CD14-positive monocyte (primary cell): ENCODE measurements around the gene KHDRBS2. TPM values are rescaled to one million over a fixed set of nuclear protein-coding genes. Genes with fewer than 3 reads are reported as not detected.

Experiments
- DNase-seq, 3 donors: peaks; one replicate each; pipeline ENCODE4 v3.0.0-alpha.2; 2011 to 2022
- H2AFZ ChIP-seq: 2 replicates; pipeline ENCODE4 v1.6.0; 2012; ENCODE audit warnings: mild to moderate bottlenecking, low read depth, low read length, inconsistent platforms; ENCODE audit not compliant: insufficient read depth, poor library complexity, severe bottlenecking
- H3K27ac ChIP-seq, 2 donors: 1 replicate in 1 of 2; 2 replicates in 1 of 2; pipeline ENCODE4 v1.5.1; 2012 to 2013; ENCODE audit warnings: low read length in 2 of 2, control low read depth in 1 of 2, inconsistent platforms in 1 of 2, low read depth in 1 of 2, mild to moderate bottlenecking in 1 of 2
- H3K27me3 ChIP-seq, 2 donors: one replicate each; pipeline versions ENCODE4 v1.6.0 to v1.6.1; 2011 to 2013; ENCODE audit warnings: low read length in 2 of 2; ENCODE audit not compliant: control insufficient read depth in 2 of 2, insufficient read depth in 2 of 2
- H3K36me3 ChIP-seq, 2 donors: replicated peaks in 1 of 2; 1 replicate in 1 of 2; 2 replicates in 1 of 2; pipeline versions ENCODE4 v1.5.1 to v1.6.1; 2012 to 2013; ENCODE audit warnings: low read length in 2 of 2, control low read depth in 1 of 2, inconsistent platforms in 1 of 2, mild to moderate bottlenecking in 1 of 2; ENCODE audit not compliant: insufficient read depth in 2 of 2, control insufficient read depth in 1 of 2
- H3K4me1 ChIP-seq, 2 donors: 1 replicate in 1 of 2; 2 replicates in 1 of 2; pipeline versions ENCODE4 v1.5.1 to v1.6.1; 2012 to 2013; ENCODE audit warnings: low read length in 2 of 2, control low read depth in 1 of 2, inconsistent platforms in 1 of 2, mild to moderate bottlenecking in 1 of 2, moderate library complexity in 1 of 2; ENCODE audit not compliant: insufficient read depth in 2 of 2, control insufficient read depth in 1 of 2
- H3K4me2 ChIP-seq: replicated peaks from 2 replicates; pipeline ENCODE3; 2012; ENCODE audit warnings: low read length, moderate library complexity, mild to moderate bottlenecking; ENCODE audit not compliant: poor library complexity, severe bottlenecking; ENCODE audit errors: extremely low read depth
- H3K4me3 ChIP-seq, 3 experiments: fragments of 200-600 bp in 1 of 3; sonication (generic) in 1 of 3; replicated peaks in 1 of 3; 1 replicate in 2 of 3; 2 replicates in 1 of 3; pipeline ENCODE4 v1.5.1; 2011 to 2013; ENCODE audit warnings: low read length in 3 of 3, mild to moderate bottlenecking in 3 of 3, control low read depth in 2 of 3, low read depth in 2 of 3, inconsistent platforms in 1 of 3, moderate library complexity in 1 of 3
- H3K79me2 ChIP-seq: 2 replicates; pipeline ENCODE4 v1.6.0; 2012; ENCODE audit warnings: mild to moderate bottlenecking, control low read depth, inconsistent platforms, low read length, moderate library complexity; ENCODE audit not compliant: insufficient read depth
- H3K9ac ChIP-seq: 2 replicates; pipeline ENCODE4 v1.6.0; 2017; ENCODE audit warnings: low read length, mild to moderate bottlenecking; ENCODE audit not compliant: insufficient read depth, poor library complexity, severe bottlenecking
- H3K9me3 ChIP-seq, 2 donors: replicated peaks in 1 of 2; 1 replicate in 1 of 2; 2 replicates in 1 of 2; pipeline versions ENCODE4 v1.5.1 to v1.6.1; 2012 to 2013; ENCODE audit warnings: low read length in 2 of 2, control low read depth in 1 of 2; ENCODE audit not compliant: control insufficient read depth in 1 of 2, insufficient read depth in 1 of 2
- H4K20me1 ChIP-seq: 2 replicates; pipeline ENCODE4 v1.6.0; 2012; ENCODE audit warnings: mild to moderate bottlenecking, low read length, control low read depth, moderate library complexity; ENCODE audit not compliant: insufficient read depth
- H3K27ac Mint-ChIP-seq, 7 donors: one replicate each; pipeline ENCODE4 v1.8.0; 2020; ENCODE audit warnings: mild to moderate bottlenecking in 7 of 7, mixed read lengths in 7 of 7, moderate library complexity in 6 of 7, inconsistent platforms in 2 of 7
- H3K27me3 Mint-ChIP-seq, 3 donors: one replicate each; pipeline ENCODE4 v1.8.0; 2021 to 2022; ENCODE audit warnings: low read depth in 3 of 3, mild to moderate bottlenecking in 3 of 3, mixed read lengths in 3 of 3, moderate library complexity in 3 of 3, inconsistent platforms in 1 of 3
- H3K36me3 Mint-ChIP-seq, 2 donors: one replicate each; pipeline ENCODE4 v1.8.0; 2020; ENCODE audit warnings: mixed read lengths in 2 of 2, inconsistent platforms in 1 of 2, mild to moderate bottlenecking in 1 of 2
- H3K4me1 Mint-ChIP-seq: one replicate; pipeline ENCODE4 v1.8.0; 2020; ENCODE audit warnings: mild to moderate bottlenecking, mixed read lengths
- H3K4me3 Mint-ChIP-seq, 2 donors: one replicate each; pipeline ENCODE4 v1.8.0; 2020; ENCODE audit warnings: mild to moderate bottlenecking in 2 of 2, mixed read lengths in 2 of 2, moderate library complexity in 1 of 2
- H3K9me3 Mint-ChIP-seq, 7 donors: one replicate each; pipeline ENCODE4 v1.8.0; 2020 to 2022; ENCODE audit warnings: mixed read lengths in 7 of 7, mild to moderate bottlenecking in 6 of 7, moderate library complexity in 6 of 7, inconsistent platforms in 2 of 7
- WGBS: methylation state at CpG from one replicate; pipeline ENCODE4 v1.1.5; 2013; ENCODE audit warnings: missing lambda C conversion rate; ENCODE audit not compliant: insufficient coverage; 5-methylcytosine and 5-hydroxymethylcytosine counted together
- intact Hi-C, 2 donors: fragments of 100-400 bp; cut with micrococcal nuclease; formaldehyde crosslinking; loops; one replicate each; pipeline versions ENCODE4 v1.15.0 to v1.15.1; 2023
- polyA plus RNA-seq, 3 donors: library from polyadenylated mRNA; depleted of rRNA in 1 of 3; unstranded in 2 of 3; stranded (reverse) in 1 of 3; fragments of 300-500 nt in 2 of 3; fragments of >200 nt in 1 of 3; fragmentation: Illumina TruSeq in 2 of 3; gene quantifications; 1 replicate in 2 of 3; 2 replicates in 1 of 3; pipeline ENCODE4 v1.2.3, GENCODE V29; 2012 to 2021
- TF ChIP-seq, protein P1 (sequence below): fragments of 200-600 bp; IDR thresholded peaks from one replicate; pipeline ENCODE4 v1.8.0; 2022; ENCODE audit warnings: antibody characterized with exemption, mild to moderate bottlenecking

The KHDRBS2 gene
- polyA plus RNA-seq, 3 donors, result 0.09 to 0.57 (median 0.14) TPM

DNA sequence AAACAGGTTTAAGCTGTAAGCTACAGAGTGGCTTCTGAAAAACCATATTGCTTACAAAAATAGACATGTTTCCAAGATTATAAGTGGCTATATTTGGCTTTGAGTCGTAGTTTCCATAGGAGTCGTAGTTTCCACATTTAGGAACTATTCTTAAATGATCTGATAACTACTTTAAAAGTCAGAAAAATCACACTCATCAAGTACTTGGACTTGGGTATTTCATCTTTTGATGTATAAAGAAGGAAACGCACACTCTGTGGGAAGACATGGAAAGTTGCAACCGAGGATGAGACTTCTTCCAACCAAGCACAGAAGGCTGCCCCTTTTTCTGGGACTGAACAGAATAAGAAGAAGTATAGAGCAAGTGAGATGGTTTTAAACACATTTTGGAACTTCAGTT, 118.3 kb downstream of the KHDRBS2 start:
- Histone ChIP-seq H3K4me3 (no peak overlapping the region), H3K4me1 (no peaks in the 10 kb centered on the region), H3K79me2 (no peaks in the 10 kb centered on the region), H3K27ac (no peak overlapping the region), H3K27me3 (no peaks in the 10 kb centered on the region), H3K9ac (no peak overlapping the region), H3K36me3 (no peaks in the 10 kb centered on the region), H3K4me2 (no peak overlapping the region), H4K20me1 (no peaks in the 10 kb centered on the region), H2AFZ (no peak overlapping the region), H3K9me3 (peaks cover 6 to 13% of the 10 kb centered on the region in 2 donors)
- intact Hi-C loops, result no loop called here
- Mint-ChIP-seq H3K27me3 (no peaks in the 10 kb centered on the region), H3K36me3 (no peaks in the 10 kb centered on the region), H3K4me3 (no peak overlapping the region), H3K9me3 (peaks cover 3 to 12% (median 9%) of the 10 kb centered on the region in 7 donors), H3K4me1 (no peaks in the 10 kb centered on the region), H3K27ac (no peak overlapping the region)
- TF ChIP-seq, protein P1, sequence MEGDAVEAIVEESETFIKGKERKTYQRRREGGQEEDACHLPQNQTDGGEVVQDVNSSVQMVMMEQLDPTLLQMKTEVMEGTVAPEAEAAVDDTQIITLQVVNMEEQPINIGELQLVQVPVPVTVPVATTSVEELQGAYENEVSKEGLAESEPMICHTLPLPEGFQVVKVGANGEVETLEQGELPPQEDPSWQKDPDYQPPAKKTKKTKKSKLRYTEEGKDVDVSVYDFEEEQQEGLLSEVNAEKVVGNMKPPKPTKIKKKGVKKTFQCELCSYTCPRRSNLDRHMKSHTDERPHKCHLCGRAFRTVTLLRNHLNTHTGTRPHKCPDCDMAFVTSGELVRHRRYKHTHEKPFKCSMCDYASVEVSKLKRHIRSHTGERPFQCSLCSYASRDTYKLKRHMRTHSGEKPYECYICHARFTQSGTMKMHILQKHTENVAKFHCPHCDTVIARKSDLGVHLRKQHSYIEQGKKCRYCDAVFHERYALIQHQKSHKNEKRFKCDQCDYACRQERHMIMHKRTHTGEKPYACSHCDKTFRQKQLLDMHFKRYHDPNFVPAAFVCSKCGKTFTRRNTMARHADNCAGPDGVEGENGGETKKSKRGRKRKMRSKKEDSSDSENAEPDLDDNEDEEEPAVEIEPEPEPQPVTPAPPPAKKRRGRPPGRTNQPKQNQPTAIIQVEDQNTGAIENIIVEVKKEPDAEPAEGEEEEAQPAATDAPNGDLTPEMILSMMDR, result no peak
- no peak for DNase-seq
- WGBS, result no CpG with 5 or more reads among the region's 4 CpGs

DNA sequence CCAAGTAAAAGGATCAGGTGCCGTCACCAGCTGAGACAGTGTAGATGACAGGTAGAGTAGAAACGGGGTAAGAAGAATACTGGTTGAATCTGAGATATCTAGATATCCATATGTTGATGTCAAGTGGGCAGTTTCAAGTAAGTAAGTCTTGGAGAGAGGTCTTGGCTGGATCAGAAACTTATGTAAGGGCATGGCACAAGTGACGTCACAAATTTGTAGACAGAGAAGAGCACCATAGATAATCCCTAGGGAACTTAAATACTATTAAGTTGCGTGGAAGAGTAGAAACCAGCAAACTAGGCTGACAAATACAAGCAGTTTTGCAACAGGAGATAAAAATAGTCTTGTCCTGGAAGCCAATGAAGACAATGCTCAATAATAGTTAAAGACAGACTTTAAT, 123.2 kb downstream of the KHDRBS2 start:
- no peak overlapping the region for H3K27ac Mint-ChIP-seq
- no peak overlapping the region for H3K4me3 Mint-ChIP-seq
- Histone ChIP-seq H3K36me3 (no peaks in the 10 kb centered on the region), H3K27me3 (no peaks in the 10 kb centered on the region), H3K9me3 (peaks cover 0 to 6% of the 10 kb centered on the region in 2 donors), H3K4me1 (no peaks in the 10 kb centered on the region), H2AFZ (no peak overlapping the region), H4K20me1 (no peaks in the 10 kb centered on the region), H3K79me2 (no peaks in the 10 kb centered on the region), H3K4me2 (no peak overlapping the region), H3K4me3 (no peak overlapping the region), H3K9ac (no peak overlapping the region), H3K27ac (no peak overlapping the region)
- intact Hi-C loops, result no loop called here
- WGBS, result 83% methylated on average over 3 of the region's 4 CpGs
- H3K9me3 Mint-ChIP-seq, result peaks cover 0 to 6% (median 1%) of the 10 kb centered on the region in 7 donors
- no peaks in the 10 kb centered on the region for H3K36me3 Mint-ChIP-seq
- TF ChIP-seq, protein P1, result no peak
- no peaks in the 10 kb centered on the region for H3K4me1 Mint-ChIP-seq
- DNase-seq, result no peak
- no peaks in the 10 kb centered on the region for H3K27me3 Mint-ChIP-seq
